OCI-M1 (cell line): Measurements from ENCODE around the gene MRPL23.

Experiments used
- DNase-seq: peaks from one replicate; lab custom pipeline; 2025; lab: John Stamatoyannopoulos, UW

The MRPL23 gene

GRCh38 chr11:1946812-1947484, at the start of gene MRPL23:
Gene MRPL23 (plus strand): TSS chr11:1947332. CDS start chr11:1947363, 31 bp downstream.
- no peak for DNase-seq

- DNase-seq, result peak; percentile 6
These were observed 48.0 kb upstream of the MRPL23 start for GRCh38 chr11:1899090-1899489.

- no peak for DNase-seq
These were observed 47.4 kb upstream of the MRPL23 start for GRCh38 chr11:1899686-1900085.

GRCh38 chr11:1906181-1906580, 41.0 kb upstream of the MRPL23 start:
- no peak for DNase-seq

- no peak for DNase-seq
These were observed 40.3 kb upstream of the MRPL23 start for GRCh38 chr11:1906611-1907423.

- DNase-seq, result no peak
These were observed 38.5 kb upstream of the MRPL23 start for GRCh38 chr11:1908618-1909017.

- DNase-seq, result no peak
These were observed 37.6 kb upstream of the MRPL23 start for GRCh38 chr11:1909524-1909923.

GRCh38 chr11:1912289-1912878, 34.7 kb upstream of the MRPL23 start:
- DNase-seq, result no peak

GRCh38 chr11:1913271-1914060, 33.7 kb upstream of the MRPL23 start:
- no peak for DNase-seq

GRCh38 chr11:1915795-1916131, 31.4 kb upstream of the MRPL23 start:
- DNase-seq, result no peak

GRCh38 chr11:1916132-1916985, 30.8 kb upstream of the MRPL23 start:
- no peak for DNase-seq

- DNase-seq, result no peak
These were observed 30.1 kb upstream of the MRPL23 start for GRCh38 chr11:1916986-1917522.

GRCh38 chr11:1917523-1918435, 29.4 kb upstream of the MRPL23 start:
- no peak for DNase-seq

- DNase-seq, result no peak
These were observed 28.5 kb upstream of the MRPL23 start for GRCh38 chr11:1918436-1919315.

- no peak for DNase-seq
These were observed 27.6 kb upstream of the MRPL23 start, which contains the start of gene TNNT3 for GRCh38 chr11:1919391-1920127. Gene TNNT3 (plus strand): TSS chr11:1919703. CDS start chr11:1922875, 3,172 bp downstream.

- no peak for DNase-seq
These were observed 26.8 kb upstream of the MRPL23 start for GRCh38 chr11:1920128-1920908.

- no peak for DNase-seq
These were observed 26.1 kb upstream of the MRPL23 start for GRCh38 chr11:1920909-1921573.
